B cell (primary cell): Measurements from ENCODE around the gene FGFR3. TPM values are rescaled to one million over a fixed set of nuclear protein-coding genes. Genes with fewer than 3 reads are reported as not detected.

ENCODE experiments used
- ATAC-seq: fragments of 200-7000 bp; cut with Tn5 transposase; one replicate; pipeline ENCODE4 v1.10.0; 2021; ENCODE audit warnings: low read depth, mild to moderate bottlenecking, moderate number of reproducible peaks, moderate library complexity
- CTCF ChIA-PET: fragments of 350-600 bp; sonication (Branson Sonifier 250); formaldehyde crosslinking; loops from one replicate; lab custom pipeline; 2021; ENCODE audit warnings: antibody characterized with exemption, inconsistent platforms; lab: Charles Lee
- POLR2A ChIA-PET: fragments of 350-600 bp; sonication (Branson Sonifier 250); formaldehyde crosslinking; loops from one replicate; lab custom pipeline; 2021; ENCODE audit warnings: antibody characterized with exemption; lab: Charles Lee
- DNase-seq: peaks from one replicate; pipeline ENCODE4 v3.0.0; 2013
- H2AFZ ChIP-seq: 2 replicates; pipeline ENCODE4 v1.6.1; 2012; ENCODE audit warnings: mild to moderate bottlenecking, low read depth, low read length; ENCODE audit not compliant: insufficient read depth, poor library complexity, severe bottlenecking
- H3K27ac ChIP-seq, 2 donors: 1 replicate in 1 of 2; 2 replicates in 1 of 2; pipeline ENCODE4 v1.5.1; 2012 to 2013; ENCODE audit warnings: low read length in 2 of 2, mild to moderate bottlenecking in 2 of 2, moderate library complexity in 1 of 2
- H3K27me3 ChIP-seq, 4 experiments: fragments of 200-600 bp in 1 of 4; sonication (generic) in 1 of 4; replicated peaks in 1 of 4; 1 replicate in 2 of 4; 2 replicates in 2 of 4; pipeline versions ENCODE4 v1.6.1 to v1.7.0; 2013 to 2016; ENCODE audit warnings: low read length in 3 of 4, mild to moderate bottlenecking in 2 of 4, mixed read lengths in 1 of 4, moderate library complexity in 1 of 4; ENCODE audit not compliant: insufficient read depth in 4 of 4, control insufficient read depth in 3 of 4; ENCODE audit errors: control extremely low read depth in 1 of 4
- H3K36me3 ChIP-seq, 2 experiments: replicated peaks in 1 of 2; 1 replicate in 1 of 2; 2 replicates in 1 of 2; pipeline versions ENCODE4 v1.6.1 to v1.7.1; 2013; ENCODE audit warnings: low read length in 1 of 2; ENCODE audit not compliant: insufficient read depth in 2 of 2, control insufficient read depth in 1 of 2; ENCODE audit errors: control extremely low read depth in 1 of 2, extremely low read depth in 1 of 2
- H3K4me1 ChIP-seq, 2 donors: fragments of 200-600 bp in 1 of 2; sonication (generic) in 1 of 2; 1 replicate in 1 of 2; 2 replicates in 1 of 2; pipeline versions ENCODE4 v1.5.1 to v1.6.1; 2013 to 2017; ENCODE audit warnings: low read length in 2 of 2; ENCODE audit not compliant: control insufficient read depth in 2 of 2, insufficient read depth in 2 of 2
- H3K4me2 ChIP-seq: replicated peaks from 2 replicates; pipeline ENCODE3; 2012; ENCODE audit warnings: mild to moderate bottlenecking, low read depth, low read length; ENCODE audit not compliant: poor library complexity, severe bottlenecking
- H3K4me3 ChIP-seq, 5 experiments: fragments of 200-600 bp in 1 of 5; sonication (generic) in 1 of 5; 1 replicate in 3 of 5; 2 replicates in 2 of 5; pipeline versions ENCODE4 v1.5.1 to v1.7.0; 2011 to 2016; ENCODE audit warnings: low read length in 4 of 5, mild to moderate bottlenecking in 4 of 5, low read depth in 2 of 5, control low read depth in 1 of 5, moderate library complexity in 1 of 5; ENCODE audit not compliant: insufficient read depth in 1 of 5; ENCODE audit errors: control extremely low read depth in 1 of 5, extremely low read depth in 1 of 5
- H3K79me2 ChIP-seq: fragments of 200-600 bp; sonication (generic); one replicate; pipeline ENCODE4 v1.6.0; 2016; ENCODE audit warnings: low read length; ENCODE audit not compliant: control insufficient read depth, insufficient read depth
- H3K9ac ChIP-seq: fragments of 200-600 bp; sonication (generic); 2 replicates; pipeline ENCODE4 v1.6.1; 2017; ENCODE audit warnings: mild to moderate bottlenecking, low read length, moderate library complexity
- H3K9me3 ChIP-seq, 3 donors: one replicate each; pipeline versions ENCODE4 v1.6.1 to v1.7.1; 2013; ENCODE audit warnings: low read length in 2 of 3; ENCODE audit not compliant: control insufficient read depth in 2 of 3, insufficient read depth in 1 of 3; ENCODE audit errors: control extremely low read depth in 1 of 3
- H4K20me1 ChIP-seq: 2 replicates; pipeline ENCODE4 v1.6.0; 2012; ENCODE audit warnings: mild to moderate bottlenecking, low read length; ENCODE audit not compliant: insufficient read depth, control insufficient read depth, poor library complexity, severe bottlenecking
- H3K27ac Mint-ChIP-seq: one replicate; pipeline ENCODE4 v1.8.0; 2021; ENCODE audit warnings: mixed read lengths
- H3K27me3 Mint-ChIP-seq: one replicate; pipeline ENCODE4 v1.8.0; 2021; ENCODE audit warnings: mixed read lengths
- H3K4me1 Mint-ChIP-seq: one replicate; pipeline ENCODE4 v1.8.0; 2021; ENCODE audit warnings: mixed read lengths
- H3K4me3 Mint-ChIP-seq: one replicate; pipeline ENCODE4 v1.8.0; 2021; ENCODE audit warnings: mixed read lengths
- H3K9me3 Mint-ChIP-seq: one replicate; pipeline ENCODE4 v1.8.0; 2022; ENCODE audit warnings: mixed read lengths; ENCODE audit not compliant: insufficient read depth
- CTCF ChIP-seq: fragments of 200-600 bp; IDR thresholded peaks from one replicate; pipeline ENCODE4 v1.8.0; 2022; ENCODE audit warnings: antibody characterized with exemption, mild to moderate bottlenecking
- EZH2 ChIP-seq: IDR thresholded peaks from 2 replicates; pipeline ENCODE4 v1.6.1; 2012; ENCODE audit warnings: borderline replicate concordance, low read depth, mild to moderate bottlenecking, moderate library complexity, low read length; ENCODE audit not compliant: insufficient read depth, poor library complexity, severe bottlenecking
- WGBS: methylation state at CpG from one replicate; pipeline ENCODE4 v1.1.5; 2013; ENCODE audit warnings: missing lambda C conversion rate; ENCODE audit not compliant: insufficient coverage; 5-methylcytosine and 5-hydroxymethylcytosine counted together
- intact Hi-C: fragments of 100-400 bp; cut with micrococcal nuclease; formaldehyde crosslinking; loops from one replicate; pipeline ENCODE4 v1.10.0; 2022
- polyA plus RNA-seq: library from polyadenylated mRNA; depleted of rRNA; stranded (reverse); fragments of >200 nt; gene quantifications from 2 replicates; pipeline ENCODE4 v1.2.3, GENCODE V29; 2012
- total RNA-seq, 2 donors: library from RNA; stranded (reverse); fragments of 120-200 nt in 1 of 2; gene quantifications; 1 replicate in 1 of 2; 2 replicates in 1 of 2; pipeline versions ENCODE4 v1.2.3 to v1.2.4, GENCODE V29; 2013 to 2022

Gene FGFR3
- total and polyA plus RNA-seq, 2 donors (not counting 1 experiment from before 2014, with no cell fraction given), result not detected

GRCh38 chr4:1846580-1846979 lies 53.5 kb downstream of the FGFR3 start:
- ChIA-PET POLR2A (interaction anchor here (0.6 kb wide), 1 partner anchor 108 kb away, joined by 3 read pairs; no protein-coding TSS in a partner anchor), CTCF (interaction anchor here (1.6 to 2.2 kb wide), 2 partner anchors 13 to 52 kb away, joined by 3 to 8 read pairs; no protein-coding TSS in a partner anchor)
- Histone ChIP-seq H2AFZ (no peak overlapping the region), H3K27me3 (no peaks in the 10 kb centered on the region), H3K4me1 (no peaks in the 10 kb centered on the region), H3K79me2 (peaks cover 64% of the 10 kb centered on the region), H3K9me3 (no peaks in the 10 kb centered on the region), H3K9ac (no peak overlapping the region), H3K36me3 (peaks cover 1 to 36% of the 10 kb centered on the region in 2 experiments), H4K20me1 (peaks cover 24% of the 10 kb centered on the region), H3K4me2 (no peak overlapping the region), H3K4me3 (no peak overlapping the region), H3K27ac (no peak overlapping the region)
- H3K4me3 Mint-ChIP-seq, result no peak overlapping the region
- 40% methylated on average over 1 of the region's 2 CpGs for WGBS
- ATAC-seq (no peak), DNase-seq (no peak)
- no peak overlapping the region for H3K27ac Mint-ChIP-seq
- TF ChIP-seq EZH2 (no peak), CTCF (no peak)
- intact Hi-C loops, result no loop called here
- no peaks in the 10 kb centered on the region for H3K27me3 Mint-ChIP-seq
- H3K4me1 Mint-ChIP-seq, result peaks cover 10% of the 10 kb centered on the region
- no peaks in the 10 kb centered on the region for H3K9me3 Mint-ChIP-seq

GRCh38 chr4:1850276-1850675 lies 57.2 kb downstream of the FGFR3 start:
- CTCF ChIA-PET, result interaction anchor here (0.7 kb wide), 1 partner anchor 102 kb away, joined by 3 read pairs; no protein-coding TSS in a partner anchor
- Mint-ChIP-seq H3K4me3 (no peak overlapping the region), H3K4me1 (peaks cover 27% of the 10 kb centered on the region), H3K27ac (no peak overlapping the region), H3K9me3 (no peaks in the 10 kb centered on the region), H3K27me3 (no peaks in the 10 kb centered on the region)
- Histone ChIP-seq H4K20me1 (peaks cover 6% of the 10 kb centered on the region), H2AFZ (no peak overlapping the region), H3K9me3 (no peaks in the 10 kb centered on the region), H3K4me3 (no peak overlapping the region), H3K27me3 (no peaks in the 10 kb centered on the region), H3K79me2 (peaks cover 69% of the 10 kb centered on the region), H3K4me1 (peaks cover 8 to 9% of the 10 kb centered on the region in 2 donors), H3K9ac (no peak overlapping the region), H3K27ac (no peak overlapping the region), H3K36me3 (peaks cover 0 to 16% of the 10 kb centered on the region in 2 experiments), H3K4me2 (no peak overlapping the region)
- 85% methylated on average over 7 of the region's 10 CpGs for WGBS
- TF ChIP-seq EZH2 (no peak), CTCF (no peak)
- intact Hi-C loops, result no loop called here
- ATAC-seq, result no peak
- DNase-seq, result no peak
- POLR2A ChIA-PET, result no interaction called here
